ENCODE results near the gene STX5. TPM values are rescaled to one million over a fixed set of nuclear protein-coding genes. Genes with fewer than 3 reads are reported as not detected.

STX5 gene
- total and polyA plus RNA-seq, 9 of the 15 experiments (the other 6 are each of a cell fraction or from before 2014, with no cell fraction given), result 2.8 to 28.6 (median 23.7) TPM

DNA sequence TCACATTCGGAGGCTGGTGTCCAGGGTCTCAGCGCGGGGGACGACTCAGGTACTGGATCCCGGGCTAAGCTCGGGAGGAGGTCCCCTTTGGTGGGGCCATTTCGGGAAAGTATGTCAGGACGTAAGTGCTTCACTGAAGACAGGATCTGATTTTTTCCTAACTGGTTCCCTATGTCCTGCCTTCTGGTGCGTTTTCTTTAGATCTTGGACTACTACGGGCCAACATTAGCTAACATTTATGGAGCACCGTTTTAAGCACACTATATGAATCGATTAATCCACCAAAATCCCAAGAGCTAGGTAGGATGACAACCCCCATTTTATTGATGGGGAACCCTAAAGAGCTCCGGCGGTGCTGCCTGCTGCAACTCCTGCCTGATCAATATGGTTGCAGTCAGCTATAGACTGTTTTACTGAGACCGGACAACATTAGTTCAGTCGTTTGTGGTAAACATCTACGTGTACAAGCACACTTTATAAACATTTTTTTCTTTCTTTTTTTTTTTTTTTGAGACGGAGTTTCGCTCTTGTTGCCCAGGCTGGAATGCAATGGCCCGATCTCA, 24.6 kb upstream of the STX5 start (continued):
- TF ChIP-seq, protein P1, sequence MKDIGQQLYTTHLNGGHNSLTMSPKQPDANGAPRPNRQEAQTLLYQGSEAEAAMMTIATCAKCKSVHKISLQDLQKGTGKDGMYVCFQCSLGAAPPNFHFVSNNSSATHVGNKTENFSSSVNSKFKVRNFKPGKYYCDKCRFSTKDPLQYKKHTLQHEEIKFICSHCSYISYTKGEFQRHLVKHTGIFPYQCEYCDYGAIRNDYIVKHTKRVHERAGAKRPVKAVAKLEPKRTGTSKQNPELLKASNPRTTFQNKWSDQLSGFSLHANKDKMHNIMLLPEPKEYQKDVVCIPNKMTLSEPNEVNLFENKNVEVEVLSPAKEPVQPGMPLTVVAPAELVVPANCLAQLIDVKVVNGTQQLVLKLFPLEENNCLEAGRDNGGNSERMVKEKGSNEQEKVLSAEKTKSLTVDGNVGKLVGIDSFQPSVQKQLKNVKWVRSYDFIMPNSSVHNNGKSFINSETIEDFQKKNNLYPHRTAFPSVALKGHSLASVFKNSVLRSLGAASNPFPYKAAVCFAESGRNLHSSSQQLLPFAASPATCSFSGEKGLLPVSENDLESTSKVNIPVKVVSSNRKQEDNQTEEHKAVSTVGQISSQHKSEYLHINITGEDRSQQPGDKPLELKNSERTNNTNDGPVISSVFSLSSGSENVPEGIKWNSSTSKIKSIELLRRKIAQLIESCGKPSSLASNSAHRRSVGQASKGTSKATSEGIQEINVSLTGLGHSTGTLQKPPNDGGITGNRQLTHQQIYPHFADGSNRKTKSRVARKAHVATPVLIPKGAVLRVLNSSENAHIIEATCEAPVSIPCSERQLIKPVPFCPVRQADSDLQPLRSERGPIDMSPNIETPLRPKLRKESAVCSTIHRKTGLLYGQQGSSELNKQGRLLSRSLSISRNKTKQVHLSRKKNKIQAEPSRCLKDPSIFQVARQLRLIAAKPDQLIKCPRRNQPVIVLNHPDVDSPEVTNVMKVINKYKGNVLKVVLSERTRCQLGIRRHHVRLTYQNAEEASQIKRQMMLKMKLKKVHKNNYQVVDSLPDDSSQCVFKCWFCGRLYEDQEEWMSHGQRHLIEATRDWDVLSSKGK (CRISPR knock-in tag; IDR thresholded peaks at IDR 0.05), result no peak
- TF ChIP-seq TAF9B (IDR thresholded peaks at IDR 0.05; ENCODE audit: partially characterized antibody) (no peak), MTA3 (IDR thresholded peaks at IDR 0.05; ENCODE audit: borderline replicate concordance) (no peak), POLR2H (tag; IDR thresholded peaks at IDR 0.05; ENCODE audit: low read depth) (no peak), ESRRB (CRISPR knock-in tag; IDR thresholded peaks at IDR 0.05; ENCODE audit: borderline replicate concordance) (no peak), MTA1 (IDR thresholded peaks at IDR 0.05; ENCODE audit: borderline replicate concordance) (no peak), THRAP3 (IDR thresholded peaks at IDR 0.05; ENCODE audit: borderline replicate concordance) (peak; percentile 88; the same call in 1 of the 2 replicates), RUNX1 (IDR thresholded peaks at IDR 0.05; ENCODE audit: low read depth) (no peak), SREBF2 (CRISPR knock-in tag; IDR thresholded peaks at IDR 0.05) (no peak), MAFG (tag; conservative IDR thresholded peaks at IDR 0.05) (no peak), NFE2L1 (tag; IDR thresholded peaks at IDR 0.05; ENCODE audit: borderline replicate concordance, low read depth) (no peak), FOXA1 (IDR thresholded peaks at IDR 0.05; ENCODE audit: borderline replicate concordance) (no peak), CC2D1A (IDR thresholded peaks at IDR 0.05) (0 out of 2 replicates have a peak, but pooled peaks have one; percentile 28), MTA2 (IDR thresholded peaks at IDR 0.05; ENCODE audit: low read depth) (0 out of 2 replicates have a peak, but pooled peaks have one; percentile 24), YY1 (IDR thresholded peaks at IDR 0.05; ENCODE audit: borderline replicate concordance in 1 of 3, control insufficient read depth in 1 of 3, extremely low read depth in 1 of 3, insufficient read depth in 3 of 3, insufficient read length in 1 of 3, insufficient replicate concordance in 2 of 3, low read depth in 1 of 3, low read length in 2 of 3) (peak in 1 of 3 experiments; percentile 24)
- TF ChIP-seq, protein P2, sequence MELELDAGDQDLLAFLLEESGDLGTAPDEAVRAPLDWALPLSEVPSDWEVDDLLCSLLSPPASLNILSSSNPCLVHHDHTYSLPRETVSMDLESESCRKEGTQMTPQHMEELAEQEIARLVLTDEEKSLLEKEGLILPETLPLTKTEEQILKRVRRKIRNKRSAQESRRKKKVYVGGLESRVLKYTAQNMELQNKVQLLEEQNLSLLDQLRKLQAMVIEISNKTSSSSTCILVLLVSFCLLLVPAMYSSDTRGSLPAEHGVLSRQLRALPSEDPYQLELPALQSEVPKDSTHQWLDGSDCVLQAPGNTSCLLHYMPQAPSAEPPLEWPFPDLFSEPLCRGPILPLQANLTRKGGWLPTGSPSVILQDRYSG (tag; conservative IDR thresholded peaks at IDR 0.05; ENCODE audit: low read depth), result no peak
- TF ChIP-seq, protein P3, sequence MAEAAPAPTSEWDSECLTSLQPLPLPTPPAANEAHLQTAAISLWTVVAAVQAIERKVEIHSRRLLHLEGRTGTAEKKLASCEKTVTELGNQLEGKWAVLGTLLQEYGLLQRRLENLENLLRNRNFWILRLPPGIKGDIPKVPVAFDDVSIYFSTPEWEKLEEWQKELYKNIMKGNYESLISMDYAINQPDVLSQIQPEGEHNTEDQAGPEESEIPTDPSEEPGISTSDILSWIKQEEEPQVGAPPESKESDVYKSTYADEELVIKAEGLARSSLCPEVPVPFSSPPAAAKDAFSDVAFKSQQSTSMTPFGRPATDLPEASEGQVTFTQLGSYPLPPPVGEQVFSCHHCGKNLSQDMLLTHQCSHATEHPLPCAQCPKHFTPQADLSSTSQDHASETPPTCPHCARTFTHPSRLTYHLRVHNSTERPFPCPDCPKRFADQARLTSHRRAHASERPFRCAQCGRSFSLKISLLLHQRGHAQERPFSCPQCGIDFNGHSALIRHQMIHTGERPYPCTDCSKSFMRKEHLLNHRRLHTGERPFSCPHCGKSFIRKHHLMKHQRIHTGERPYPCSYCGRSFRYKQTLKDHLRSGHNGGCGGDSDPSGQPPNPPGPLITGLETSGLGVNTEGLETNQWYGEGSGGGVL (CRISPR knock-in tag; IDR thresholded peaks at IDR 0.05), result no peak
- TF ChIP-seq, protein P4, sequence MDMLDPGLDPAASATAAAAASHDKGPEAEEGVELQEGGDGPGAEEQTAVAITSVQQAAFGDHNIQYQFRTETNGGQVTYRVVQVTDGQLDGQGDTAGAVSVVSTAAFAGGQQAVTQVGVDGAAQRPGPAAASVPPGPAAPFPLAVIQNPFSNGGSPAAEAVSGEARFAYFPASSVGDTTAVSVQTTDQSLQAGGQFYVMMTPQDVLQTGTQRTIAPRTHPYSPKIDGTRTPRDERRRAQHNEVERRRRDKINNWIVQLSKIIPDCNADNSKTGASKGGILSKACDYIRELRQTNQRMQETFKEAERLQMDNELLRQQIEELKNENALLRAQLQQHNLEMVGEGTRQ (CRISPR knock-in tag; IDR thresholded peaks at IDR 0.05), result no peak
- TF ChIP-seq, protein P5, sequence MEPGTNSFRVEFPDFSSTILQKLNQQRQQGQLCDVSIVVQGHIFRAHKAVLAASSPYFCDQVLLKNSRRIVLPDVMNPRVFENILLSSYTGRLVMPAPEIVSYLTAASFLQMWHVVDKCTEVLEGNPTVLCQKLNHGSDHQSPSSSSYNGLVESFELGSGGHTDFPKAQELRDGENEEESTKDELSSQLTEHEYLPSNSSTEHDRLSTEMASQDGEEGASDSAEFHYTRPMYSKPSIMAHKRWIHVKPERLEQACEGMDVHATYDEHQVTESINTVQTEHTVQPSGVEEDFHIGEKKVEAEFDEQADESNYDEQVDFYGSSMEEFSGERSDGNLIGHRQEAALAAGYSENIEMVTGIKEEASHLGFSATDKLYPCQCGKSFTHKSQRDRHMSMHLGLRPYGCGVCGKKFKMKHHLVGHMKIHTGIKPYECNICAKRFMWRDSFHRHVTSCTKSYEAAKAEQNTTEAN (CRISPR knock-in tag; IDR thresholded peaks at IDR 0.05), result peak; percentile 23; the same call in 1 of the 2 replicates

Measured in K562 (cell line).